Sigmoid colon (tissue), 7 donors: ENCODE measurements around the gene UBE2L6. TPM values are rescaled to one million over a fixed set of nuclear protein-coding genes. Genes with fewer than 3 reads are reported as not detected.
A peak's percentile ranks its signal among the peaks of the same experiment; 100 is the strongest.

Experiments used
- DNase-seq: peaks from one replicate; pipeline ENCODE4 v3.0.0-alpha.2; 2019
- H3K27ac ChIP-seq, 4 donors: fragments of 200-600 bp; sonication (generic); one replicate each; pipeline ENCODE4 v1.5.1; 2016 to 2019; ENCODE audit warnings: mild to moderate bottlenecking in 1 of 4
- H3K27me3 ChIP-seq, 3 donors: fragments of 200-600 bp; sonication (generic); one replicate each; pipeline ENCODE4 v1.5.1; 2019; ENCODE audit warnings: mild to moderate bottlenecking in 1 of 3
- H3K36me3 ChIP-seq, 4 donors: fragments of 200-600 bp; sonication (generic); one replicate each; pipeline ENCODE4 v1.5.1; 2016 to 2019
- H3K4me1 ChIP-seq, 4 donors: fragments of 200-600 bp; sonication (generic); one replicate each; pipeline ENCODE4 v1.5.1; 2017 to 2019
- H3K4me3 ChIP-seq, 4 donors: fragments of 200-600 bp; sonication (generic); one replicate each; pipeline ENCODE4 v1.5.1; 2017 to 2019; ENCODE audit warnings: mild to moderate bottlenecking in 2 of 4, moderate library complexity in 1 of 4
- H3K9me3 ChIP-seq, 4 donors: fragments of 200-600 bp in 3 of 4; sonication (generic) in 3 of 4; one replicate each; pipeline versions ENCODE4 v1.5.1 to v1.6.1; 2013 to 2019
- CTCF ChIP-seq, 4 experiments: fragments of 450-650 bp in 3 of 4; fragments of 200-600 bp in 1 of 4; IDR thresholded peaks; one replicate each; pipeline ENCODE4 v1.5.1; 2016 to 2019; ENCODE audit warnings: antibody characterized with exemption in 4 of 4, mild to moderate bottlenecking in 3 of 4, moderate library complexity in 2 of 4
- EP300 ChIP-seq, 4 donors: sonication (generic); formaldehyde crosslinking; IDR thresholded peaks; one replicate each; pipeline ENCODE4 v1.6.1; 2017; ENCODE audit warnings: antibody characterized with exemption in 4 of 4
- POLR2A ChIP-seq, 2 donors: fragments of 450-650 bp; IDR thresholded peaks; one replicate each; pipeline ENCODE4 v1.6.1; 2016; ENCODE audit warnings: antibody characterized with exemption in 2 of 2, mild to moderate bottlenecking in 2 of 2, moderate library complexity in 2 of 2
- POLR2AphosphoS5 ChIP-seq, 4 donors: sonication (generic); formaldehyde crosslinking; IDR thresholded peaks; one replicate each; pipeline ENCODE4 v1.6.1; 2017; ENCODE audit warnings: antibody characterized with exemption in 4 of 4
- WGBS, 2 donors: extraction: QIAGEN DNeasy Blood & Tissue Kit; methylation state at CpG; one replicate each; pipeline ENCODE4 v1.1.7; 2013; 5-methylcytosine and 5-hydroxymethylcytosine counted together
- intact Hi-C: fragments of 100-400 bp; cut with DNase I; formaldehyde crosslinking; loops from one replicate; pipeline ENCODE4 v1.15.1; 2023
- polyA plus RNA-seq, 3 donors: library from polyadenylated mRNA; stranded (reverse); fragments of 200-250 nt; gene quantifications; one replicate each; pipeline ENCODE4 v1.2.3, GENCODE V29; 2013
- total RNA-seq, 4 donors: library from RNA; depleted of rRNA; stranded (reverse); fragments of >200 nt; gene quantifications; one replicate each; pipeline ENCODE4 v1.1.0, GENCODE V29; 2016
- donor health status: healthy with polysubstance abuse.
- donor health status: Bipolar disorder and iron deficiency.
- donor health status: healthy.

Gene UBE2L6
- total and polyA plus RNA-seq, 7 donors: 26.5 to 106 (median 37.8) TPM

- 47 to 59% methylated on average over 1 of the region's 1 CpG for WGBS, 2 donors
- Histone ChIP-seq H3K36me3 (no peaks in the 10 kb centered on the region), H3K9me3 (no peaks in the 10 kb centered on the region), H3K27me3 (no peaks in the 10 kb centered on the region), H3K4me3 (no peak overlapping the region), H3K4me1 (peaks cover 0 to 18% (median 17%) of the 10 kb centered on the region in 4 donors), H3K27ac (peak overlapping the region in 3 of 4 donors; percentile 75 to 79 (median 77))
- TF ChIP-seq POLR2A (IDR thresholded peaks at IDR 0.05) (no peak), EP300 (IDR thresholded peaks at IDR 0.05) (no peak), CTCF (IDR thresholded peaks at IDR 0.05) (no peak), POLR2AphosphoS5 (IDR thresholded peaks at IDR 0.05) (no peak)
- DNase-seq: no peak
- intact Hi-C loops: no loop called here
These were observed 54.0 kb downstream of the UBE2L6 start for GRCh38 chr11:57513452-57513795.

GRCh38 chr11:57512646-57513451 is 54.6 kb downstream of the UBE2L6 start:
- whole genome bisulfite sequencing, 2 donors: 92% methylated on average over 12 of the region's 12 CpGs
- Histone ChIP-seq H3K4me1 (peaks cover 0 to 18% (median 17%) of the 10 kb centered on the region in 4 donors), H3K9me3 (no peaks in the 10 kb centered on the region), H3K36me3 (peaks cover 0 to under 1% (median 0%) of the 10 kb centered on the region in 4 donors), H3K27ac (peak overlapping the region in 2 of 4 donors; percentile 75 to 79), H3K4me3 (no peak overlapping the region), H3K27me3 (no peaks in the 10 kb centered on the region)
- TF ChIP-seq CTCF (IDR thresholded peaks at IDR 0.05): no peak
- TF ChIP-seq EP300 (IDR thresholded peaks at IDR 0.05): no peak
- no peak for TF ChIP-seq POLR2A (IDR thresholded peaks at IDR 0.05)
- no peak for TF ChIP-seq POLR2AphosphoS5 (IDR thresholded peaks at IDR 0.05)
- intact Hi-C loops: no loop called here
- no peak for DNase-seq

- no peaks in the 10 kb centered on the region for H3K27me3 ChIP-seq
- 87 to 96% methylated on average over 6 of the region's 6 CpGs for WGBS, 2 donors
- no peaks in the 10 kb centered on the region for H3K9me3 ChIP-seq
- TF ChIP-seq CTCF (IDR thresholded peaks at IDR 0.05) (no peak), POLR2A (IDR thresholded peaks at IDR 0.05) (no peak), EP300 (IDR thresholded peaks at IDR 0.05) (no peak), POLR2AphosphoS5 (IDR thresholded peaks at IDR 0.05) (no peak)
- peaks cover 0 to 10% (median 0%) of the 10 kb centered on the region in 4 donors for H3K36me3 ChIP-seq
- H3K4me1 ChIP-seq: peaks cover 0 to 18% (median 17%) of the 10 kb centered on the region in 4 donors
- H3K4me3 ChIP-seq: no peak overlapping the region
- intact Hi-C loops: no loop called here
- no peak overlapping the region for H3K27ac ChIP-seq
- DNase-seq: no peak
These were observed 55.6 kb downstream of the UBE2L6 start for GRCh38 chr11:57511741-57512430.

- WGBS, 2 donors: 91 to 93% methylated on average over 7 of the region's 7 CpGs
- no peak overlapping the region for H3K4me3 ChIP-seq
- DNase-seq: no peak
- H3K4me1 ChIP-seq: peaks cover 0 to 7% (median 1%) of the 10 kb centered on the region in 4 donors
- H3K36me3 ChIP-seq: peaks cover 0 to 29% (median 0%) of the 10 kb centered on the region in 4 donors
- H3K27ac ChIP-seq: no peak overlapping the region
- no peak for TF ChIP-seq EP300 (IDR thresholded peaks at IDR 0.05)
- no peak for TF ChIP-seq POLR2A (IDR thresholded peaks at IDR 0.05)
- TF ChIP-seq CTCF (IDR thresholded peaks at IDR 0.05): no peak
- TF ChIP-seq POLR2AphosphoS5 (IDR thresholded peaks at IDR 0.05): no peak
- H3K27me3 ChIP-seq: no peaks in the 10 kb centered on the region
- intact Hi-C loops: no loop called here
- H3K9me3 ChIP-seq: no peaks in the 10 kb centered on the region
These were observed 58.9 kb downstream of the UBE2L6 start for GRCh38 chr11:57508341-57509170.
